ENCODE measurements around the gene GSX2.

The GSX2 gene

DNA sequence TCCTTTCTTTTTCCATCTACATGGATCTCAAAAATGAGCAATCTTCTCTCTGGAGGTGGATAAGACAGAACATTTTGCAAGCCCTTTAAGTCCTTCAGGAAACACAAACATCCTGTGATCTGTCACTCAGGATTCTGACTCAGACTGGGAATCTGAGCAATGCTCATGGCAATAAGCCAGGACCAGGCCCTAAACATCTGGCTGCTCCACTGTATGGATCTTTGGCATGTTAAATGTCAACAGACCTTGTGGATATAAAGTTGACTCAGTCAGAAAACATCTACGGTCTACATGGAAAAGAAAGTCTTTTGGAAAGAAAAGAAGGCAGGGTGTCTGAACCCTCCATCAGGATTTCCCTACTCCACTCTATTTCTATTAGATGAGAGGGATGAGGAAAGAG, 17.8 kb upstream of the GSX2 start:
- no peak for DNase-seq

DNA sequence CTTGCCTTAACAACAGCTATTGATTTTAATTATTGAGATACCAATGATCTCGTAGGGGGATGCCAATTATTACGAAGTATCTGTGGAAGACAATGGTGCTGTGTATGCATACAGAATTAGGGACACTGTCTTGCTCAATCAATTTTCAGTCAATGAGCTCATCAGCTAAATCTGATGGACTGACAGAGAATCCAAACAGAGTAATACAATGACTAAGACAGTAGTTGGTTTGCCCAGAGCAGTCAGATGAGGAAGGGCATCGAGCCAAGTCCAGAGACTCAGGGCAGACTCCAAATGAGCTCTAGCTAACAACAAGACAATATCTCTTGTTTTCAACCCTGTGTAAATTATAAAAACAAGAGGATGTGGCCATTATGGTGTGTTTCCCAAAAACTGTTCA, 14.7 kb upstream of the GSX2 start:
- DNase-seq = peak; percentile 35

DNA sequence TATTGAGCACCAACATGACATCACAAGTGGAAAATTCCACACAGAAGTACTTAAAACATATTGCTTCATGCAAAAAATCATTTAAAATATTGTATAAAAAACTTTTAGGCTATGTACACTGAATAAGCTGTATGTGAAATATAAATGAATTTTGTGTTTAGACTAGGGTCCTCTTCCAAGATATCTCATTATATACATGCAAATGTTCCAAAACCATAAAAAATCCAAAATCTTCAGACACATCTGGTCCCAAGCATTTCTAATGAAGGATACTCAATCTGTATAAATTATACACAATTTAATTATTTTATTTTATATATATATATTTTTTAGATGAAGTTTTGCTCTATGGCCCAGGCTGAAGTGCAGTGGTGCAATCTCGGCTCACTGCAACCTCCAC, 10.1 kb upstream of the GSX2 start:
- DNase-seq = no peak

DNA sequence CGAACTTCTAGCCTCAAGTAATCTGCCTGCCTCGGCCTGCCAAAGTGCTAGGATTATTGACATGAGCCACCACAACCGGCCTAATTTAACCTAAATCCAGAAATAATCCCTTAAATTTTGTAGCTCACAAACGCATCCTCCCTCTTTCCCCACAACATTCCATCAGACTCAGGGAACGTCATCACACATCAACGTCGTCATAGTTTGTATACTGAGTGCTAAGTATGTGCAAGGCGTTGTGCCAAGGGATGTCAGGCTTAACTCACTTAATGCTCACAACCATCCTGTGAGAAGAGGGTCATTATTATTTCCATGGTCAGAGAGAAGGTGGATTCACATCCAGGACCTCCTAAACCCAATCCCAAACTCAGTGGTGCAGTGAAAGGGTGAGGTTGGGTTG, 9.6 kb upstream of the GSX2 start:
- no peak for DNase-seq

DNA sequence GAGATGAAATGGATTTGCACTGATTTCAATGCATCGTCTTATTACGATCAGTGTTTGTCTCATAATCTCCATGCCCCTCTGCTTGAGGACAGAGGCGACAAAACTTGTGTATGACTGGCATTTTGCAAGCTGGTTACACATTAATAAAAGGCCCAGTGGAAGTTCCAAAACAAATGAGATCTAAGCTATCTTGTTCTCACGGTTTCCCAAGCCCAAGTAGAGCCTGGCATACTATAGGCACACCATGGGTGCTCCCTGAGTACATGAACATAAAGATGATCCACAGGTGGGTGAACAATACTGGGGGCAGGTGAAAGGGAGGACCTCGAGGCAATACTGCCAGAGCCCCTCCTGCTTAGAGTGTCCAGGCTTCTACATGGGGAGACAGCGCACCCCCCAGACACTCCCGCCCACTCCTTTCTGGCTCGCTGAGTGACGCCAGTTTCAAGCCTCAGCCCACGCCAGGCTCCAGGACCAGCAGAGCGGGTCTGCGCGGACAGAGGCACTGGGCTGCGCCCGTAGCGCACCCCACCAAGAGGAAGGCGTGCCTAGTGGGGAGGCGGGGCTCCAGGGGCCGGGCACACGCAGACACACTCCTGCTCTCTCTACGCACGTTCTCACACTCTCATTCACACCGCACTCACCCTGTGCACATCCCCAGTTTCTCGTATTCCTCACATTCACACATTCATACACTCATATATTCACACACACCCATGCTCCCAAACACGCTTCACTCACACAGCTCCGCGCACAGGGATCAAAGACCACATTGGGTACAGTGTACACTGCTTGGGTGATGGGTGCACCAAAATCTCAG, 8.9 kb upstream of the GSX2 start:
- DNase-seq = no peak

DNA sequence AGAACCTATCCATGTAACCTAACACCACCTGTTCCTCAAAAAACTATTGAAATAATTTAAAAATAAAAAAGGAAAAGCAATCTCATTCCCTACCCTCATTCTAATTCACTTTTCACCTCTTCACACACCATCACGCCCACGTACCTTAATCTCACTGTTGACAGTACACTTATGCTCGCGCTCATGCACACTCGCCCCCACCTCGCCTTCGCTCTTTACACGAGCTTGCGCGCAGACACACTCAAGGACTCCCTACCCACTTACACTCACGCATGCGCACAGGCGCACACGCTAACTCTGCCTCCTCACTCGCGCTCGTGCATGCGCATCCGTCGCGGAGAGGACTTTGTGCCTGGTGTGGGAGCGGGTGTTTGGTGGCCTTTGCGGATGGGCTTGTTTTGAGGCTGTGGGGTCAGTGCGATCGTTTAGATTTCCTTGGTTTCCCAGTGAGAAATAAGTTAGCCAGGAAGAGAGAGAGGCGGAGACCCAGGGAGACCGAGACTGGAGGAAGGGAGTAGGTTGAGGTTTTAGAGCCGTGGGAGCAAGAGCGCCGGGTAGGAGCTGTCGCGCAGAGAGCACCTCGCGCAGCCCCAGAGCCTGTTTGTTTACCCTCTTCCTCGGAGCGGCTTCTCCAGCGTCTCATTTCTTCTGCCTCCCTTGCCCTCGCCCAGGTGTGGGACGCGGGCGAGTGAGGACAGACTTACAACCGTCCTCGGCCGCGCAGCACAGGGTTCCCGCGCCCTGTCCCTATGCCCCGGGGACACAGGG, 8.1 kb upstream of the GSX2 start:
- peak; percentile 74 for DNase-seq

DNA sequence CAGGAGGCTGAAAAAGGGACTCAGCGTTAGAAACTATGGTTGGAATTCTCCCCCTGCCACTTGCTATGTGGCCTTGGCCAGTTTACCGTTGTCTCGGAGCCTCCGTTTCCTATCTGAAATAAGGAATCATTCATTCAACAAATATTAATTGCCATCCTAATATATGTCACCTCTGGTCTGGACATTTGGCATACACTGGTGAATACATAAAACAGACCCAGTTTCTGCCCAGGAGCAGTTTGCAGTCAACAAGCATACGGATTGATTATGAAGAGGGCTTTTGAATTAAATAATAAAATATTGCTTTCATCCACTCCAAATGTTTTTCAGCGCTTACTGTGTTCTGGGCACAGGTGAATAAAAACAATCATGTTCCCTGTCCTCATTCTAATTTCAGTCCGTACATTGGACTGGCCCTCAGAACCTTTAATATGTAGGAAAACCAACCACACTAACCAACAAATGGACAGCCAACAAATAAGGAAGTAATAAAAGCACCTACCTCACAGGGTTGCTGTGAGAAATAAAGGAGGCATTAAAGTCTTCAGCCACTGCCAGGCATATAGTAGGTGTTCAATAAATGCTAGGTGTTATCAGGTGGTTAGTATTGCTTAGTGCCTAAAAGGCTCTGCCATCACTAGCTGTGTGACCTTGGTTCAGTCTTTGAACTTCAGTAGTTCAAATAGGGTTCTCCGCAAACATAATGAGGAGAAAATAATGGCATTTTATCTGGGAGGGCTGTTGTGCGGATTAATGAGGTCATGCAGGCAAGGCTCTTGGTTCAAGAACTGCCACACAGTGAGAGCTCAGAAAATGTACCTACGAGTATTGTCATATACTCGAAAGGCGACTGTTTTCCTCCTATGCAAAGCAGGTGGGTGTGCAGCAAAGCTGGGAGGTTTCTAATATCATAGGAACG, 7.3 kb upstream of the GSX2 start:
- DNase-seq = no peak

DNA sequence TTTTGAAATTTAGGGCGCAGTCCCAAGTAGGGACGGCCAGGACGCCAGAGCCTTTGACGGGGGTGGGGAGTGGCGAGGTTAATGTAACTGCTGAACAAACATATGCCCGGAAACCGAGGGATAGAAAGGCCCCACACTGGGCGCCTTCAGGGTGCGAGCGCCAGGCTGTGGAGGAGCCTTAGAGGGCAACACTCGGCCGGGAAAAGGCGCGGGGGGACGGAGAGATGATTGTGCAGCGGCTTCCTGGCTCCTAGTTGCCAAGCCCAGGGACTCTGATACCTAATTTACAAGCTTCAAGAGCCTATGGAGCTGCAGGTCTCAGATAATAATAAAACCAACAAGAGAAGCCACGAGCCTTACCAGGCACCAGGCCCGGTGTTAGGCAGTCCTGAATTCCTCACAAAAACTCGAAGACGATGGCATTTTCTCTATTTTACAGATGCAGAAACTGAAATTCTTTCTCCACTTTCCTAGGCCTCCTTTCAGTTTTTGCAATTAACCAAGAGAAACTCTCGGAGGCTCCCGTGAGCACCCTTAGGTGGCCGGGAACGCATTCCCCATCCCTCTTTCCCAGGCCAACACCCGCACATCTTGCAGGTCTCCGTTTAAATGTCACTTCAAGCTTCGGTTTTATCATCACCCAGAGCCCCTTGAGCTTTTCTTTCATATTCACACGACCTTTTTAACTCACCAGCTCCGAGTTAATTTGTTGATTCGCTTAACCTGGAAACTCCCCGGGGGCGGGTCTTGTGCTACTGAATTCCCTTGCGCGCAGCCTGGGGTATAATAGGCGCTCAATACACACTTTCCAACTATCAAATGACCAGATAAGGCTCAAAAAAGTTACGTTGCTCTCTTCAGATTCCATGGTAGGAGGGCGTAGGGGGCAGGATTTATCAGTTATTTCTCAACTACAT, 6.4 kb upstream of the GSX2 start:
- no peak for DNase-seq

DNA sequence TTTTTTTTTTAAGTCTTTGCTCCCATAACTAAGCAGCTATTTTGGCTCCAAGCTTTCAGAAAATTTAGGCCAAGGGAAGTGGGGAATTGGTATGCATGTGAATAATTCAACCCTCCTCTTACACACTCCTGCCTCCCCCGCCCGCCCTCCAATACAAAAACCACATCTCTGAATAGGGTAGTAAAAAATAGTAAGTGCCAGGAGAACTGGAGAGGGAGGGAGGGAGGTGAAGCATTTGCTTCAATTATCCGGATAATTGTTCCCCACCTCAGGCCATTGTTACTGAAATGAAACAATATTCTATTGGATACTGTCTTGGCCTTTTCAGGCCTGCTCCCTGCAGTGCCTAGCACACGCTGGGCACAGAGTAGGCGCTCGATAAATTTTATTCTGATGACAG, 5.5 kb upstream of the GSX2 start:
- DNase-seq = peak; percentile 5

DNA sequence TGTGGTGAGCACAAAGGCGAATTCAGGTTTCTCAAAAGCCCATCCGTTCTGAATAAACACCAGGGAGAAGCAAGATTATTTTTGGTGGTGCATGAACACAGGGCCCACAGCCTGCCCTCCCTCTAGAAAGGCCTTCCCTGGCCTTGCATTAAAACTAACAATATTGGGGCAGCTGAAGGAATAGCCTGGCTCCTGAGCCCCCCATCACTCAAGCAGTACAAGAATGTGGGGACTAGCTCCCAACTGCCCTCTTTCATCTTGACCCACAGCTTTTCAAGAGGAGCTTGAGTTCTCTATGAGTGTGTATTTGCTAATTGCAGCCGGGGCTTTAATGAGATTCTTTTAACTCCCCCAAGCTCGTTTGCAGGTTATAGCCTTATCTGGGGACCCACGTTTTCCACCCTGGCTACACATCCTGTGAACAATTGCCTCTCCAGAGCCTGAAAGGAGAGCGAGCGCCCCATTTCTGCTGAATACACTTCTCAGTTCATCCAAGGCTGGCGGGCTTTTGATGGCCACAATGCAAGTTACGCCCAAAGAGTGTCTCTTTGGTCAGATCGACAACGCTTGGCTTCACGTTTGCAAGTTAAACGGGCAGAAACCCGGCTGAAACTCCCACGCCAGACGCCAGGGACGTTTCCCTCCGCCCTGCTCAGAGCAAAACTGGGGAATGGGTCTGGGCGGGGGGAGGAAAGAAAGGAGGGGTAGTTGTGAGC, 4.7 kb upstream of the GSX2 start:
- no peak for DNase-seq

DNA sequence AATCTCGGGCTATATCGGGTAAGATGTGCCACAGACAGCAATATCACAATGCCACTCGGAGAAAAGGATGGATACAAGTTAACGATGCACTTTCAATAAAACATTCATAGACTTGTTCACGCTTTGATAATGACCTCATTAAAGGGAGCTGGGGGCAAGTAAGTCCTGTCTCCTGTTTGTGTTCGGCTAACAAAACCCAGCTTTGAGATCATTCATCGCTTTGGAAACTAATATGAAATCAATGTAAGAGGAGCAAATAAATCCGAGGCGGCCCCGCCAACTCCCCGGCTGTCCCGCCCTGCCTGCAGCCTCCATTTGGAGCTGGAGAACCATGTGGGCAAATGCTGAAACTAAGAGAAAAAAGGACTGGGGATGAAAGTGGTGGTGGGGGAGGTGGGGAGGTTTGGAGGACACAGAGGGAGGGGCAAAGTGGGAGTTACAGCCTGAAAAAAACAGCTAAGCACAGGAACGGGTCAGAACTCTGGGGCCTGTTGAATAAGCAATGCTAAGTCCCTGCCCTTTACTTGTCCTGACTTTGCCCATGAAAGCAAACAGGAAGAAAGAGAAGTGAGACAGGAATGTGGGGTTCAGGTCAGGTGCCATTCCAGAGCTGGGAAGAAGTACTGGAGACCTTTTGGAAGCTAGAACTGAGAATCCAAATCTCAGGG, 3.5 kb upstream of the GSX2 start:
- DNase-seq = no peak

DNA sequence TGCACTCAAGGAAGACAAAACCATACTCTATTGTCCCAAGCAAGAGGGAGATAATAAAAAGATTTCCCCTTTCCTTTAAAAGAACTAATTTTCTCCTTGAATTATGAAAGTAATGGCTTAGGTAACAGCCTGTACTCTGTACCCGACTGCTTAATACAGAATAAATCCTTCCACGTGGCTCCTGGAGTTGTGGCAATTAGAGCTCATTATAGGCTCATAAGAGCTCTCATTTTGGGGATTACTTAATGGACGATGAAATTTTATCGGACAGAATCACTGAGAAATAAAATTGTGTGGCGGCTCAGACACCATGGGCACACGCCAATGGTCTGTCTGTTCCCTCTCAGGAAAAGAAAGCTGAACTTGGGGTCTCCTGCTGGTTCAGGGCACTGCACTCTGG, 2.8 kb upstream of the GSX2 start:
- no peak for DNase-seq

DNA sequence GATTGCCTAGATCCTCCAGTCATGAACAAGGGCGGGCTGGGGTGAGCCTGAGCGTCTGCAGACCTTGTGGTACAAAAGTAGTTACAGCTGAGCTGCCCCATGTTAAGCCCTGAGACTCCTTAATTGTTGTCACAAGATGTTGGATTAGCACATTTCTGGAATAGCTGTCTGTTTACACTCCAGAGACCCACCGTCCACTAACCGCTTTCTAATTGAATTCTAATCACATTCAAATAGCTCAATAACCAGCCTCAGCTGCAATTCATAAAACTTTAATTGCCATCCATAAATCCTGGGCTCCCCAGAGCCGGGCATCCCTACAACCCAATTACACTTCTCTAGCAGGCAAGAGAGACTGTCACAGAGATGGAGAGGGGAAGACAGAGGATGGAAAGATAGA, 1.6 kb upstream of the GSX2 start:
- DNase-seq = no peak

DNA sequence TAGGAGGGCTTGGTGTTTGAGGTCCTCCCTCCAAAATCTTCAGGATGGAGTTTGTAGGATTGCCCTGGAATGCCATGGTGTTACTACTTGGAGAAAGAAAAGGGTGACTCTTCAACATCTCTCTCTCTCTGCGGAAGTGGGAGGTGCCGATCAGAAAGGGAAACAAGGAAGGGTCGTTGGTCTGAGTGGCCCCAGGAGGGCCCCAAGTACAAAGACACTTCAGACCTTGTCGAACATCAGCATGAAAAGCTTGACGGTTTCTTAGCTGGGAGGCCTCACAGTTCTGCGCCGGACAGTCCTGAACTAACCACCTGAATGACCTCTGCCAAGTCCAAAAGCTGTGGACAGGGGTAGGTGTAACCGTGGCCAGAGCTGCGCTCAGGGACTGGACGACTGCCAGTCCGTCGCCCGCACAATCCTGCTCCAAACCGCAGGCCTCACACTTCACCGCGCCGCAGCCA, 646 bp upstream of the GSX2 start:
- no peak for DNase-seq

DNA sequence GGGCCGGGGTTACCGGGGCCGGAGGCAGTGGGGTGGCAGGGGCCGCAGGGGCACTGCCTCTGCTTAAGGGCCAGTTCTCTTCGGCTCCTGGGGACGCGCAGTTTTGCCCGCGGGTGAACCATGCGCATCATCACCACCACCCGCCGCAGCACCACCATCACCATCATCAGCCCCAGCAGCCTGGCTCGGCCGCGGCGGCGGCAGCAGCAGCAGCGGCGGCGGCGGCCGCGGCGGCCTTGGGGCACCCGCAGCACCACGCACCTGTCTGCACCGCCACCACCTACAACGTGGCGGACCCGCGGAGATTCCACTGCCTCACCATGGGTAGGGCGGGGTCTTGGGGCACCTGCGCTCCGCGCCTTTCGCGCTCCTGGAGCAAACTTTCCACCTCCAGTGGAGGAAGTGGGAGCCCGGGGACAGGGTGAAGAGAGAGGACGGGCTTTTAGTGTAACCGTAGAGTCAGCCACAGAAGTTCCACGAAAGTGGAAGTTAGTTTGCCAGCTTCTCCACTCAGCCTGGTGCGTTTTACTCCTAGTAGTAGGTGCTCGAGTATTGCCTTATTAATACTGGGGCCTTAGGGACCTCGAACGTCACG, 729 bp downstream of the GSX2 start:
- DNase-seq = peak; percentile 61

DNA sequence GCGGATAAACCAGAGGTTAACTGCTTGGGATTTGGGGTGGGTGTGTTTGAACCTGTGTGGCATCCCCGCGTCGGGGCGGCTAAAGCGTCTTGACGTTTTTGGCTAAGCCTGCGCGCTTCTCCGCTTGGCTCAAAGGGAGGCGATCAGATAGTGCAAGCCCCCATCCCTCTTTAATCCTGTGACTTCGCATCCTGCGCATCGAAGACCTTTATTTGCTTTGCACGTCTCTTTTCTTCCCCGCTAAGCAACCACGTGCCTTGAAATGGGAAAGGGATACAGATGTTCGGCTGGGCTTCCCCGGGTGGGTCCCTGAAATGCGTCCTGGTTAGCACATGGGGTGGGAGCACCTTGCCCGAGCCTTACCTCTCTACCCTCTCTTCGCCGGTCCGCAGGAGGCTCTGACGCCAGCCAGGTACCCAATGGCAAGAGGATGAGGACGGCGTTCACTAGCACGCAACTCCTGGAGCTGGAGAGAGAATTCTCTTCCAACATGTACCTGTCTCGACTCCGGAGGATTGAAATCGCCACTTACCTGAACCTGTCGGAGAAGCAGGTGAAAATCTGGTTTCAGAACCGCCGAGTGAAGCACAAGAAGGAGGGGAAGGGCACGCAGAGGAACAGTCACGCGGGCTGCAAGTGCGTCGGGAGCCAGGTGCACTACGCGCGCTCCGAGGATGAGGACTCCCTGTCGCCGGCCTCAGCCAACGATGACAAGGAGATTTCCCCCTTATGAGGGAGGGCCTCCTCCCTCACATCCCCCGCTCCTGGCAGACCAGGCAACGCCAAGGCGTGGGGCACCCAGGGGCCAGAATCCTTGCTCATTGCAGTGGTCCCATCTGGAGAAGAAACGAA, 1.5 kb downstream of the GSX2 start:
- DNase-seq = no peak

DNA sequence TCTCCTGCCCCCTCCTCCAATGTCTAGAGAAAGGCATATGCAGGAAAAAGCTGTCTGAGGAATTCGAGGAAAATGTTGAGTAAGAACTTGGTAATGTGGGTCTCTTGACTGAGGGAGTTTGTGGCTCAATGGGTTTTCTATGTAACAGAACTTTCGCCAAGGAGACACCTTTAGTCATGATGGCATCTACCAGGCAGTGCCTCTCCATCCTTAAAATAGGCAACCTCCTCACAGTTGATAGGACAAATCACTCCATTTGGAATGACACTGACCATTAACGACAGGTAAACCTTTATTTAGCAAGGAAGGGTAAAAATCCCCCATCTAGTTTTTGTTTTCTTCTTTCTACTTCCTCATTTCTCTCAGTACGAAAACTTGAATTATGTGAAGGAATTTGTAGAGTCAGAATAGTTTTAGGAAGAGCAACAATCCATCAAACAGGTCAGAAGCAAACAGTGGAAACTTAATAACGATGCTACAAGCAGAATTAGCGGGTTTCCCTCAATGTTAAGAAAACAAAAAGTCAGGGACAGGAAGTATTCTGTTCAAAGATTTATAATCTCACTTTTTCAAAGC, 2.7 kb downstream of the GSX2 start:
- peak; percentile 29 for DNase-seq

DNA sequence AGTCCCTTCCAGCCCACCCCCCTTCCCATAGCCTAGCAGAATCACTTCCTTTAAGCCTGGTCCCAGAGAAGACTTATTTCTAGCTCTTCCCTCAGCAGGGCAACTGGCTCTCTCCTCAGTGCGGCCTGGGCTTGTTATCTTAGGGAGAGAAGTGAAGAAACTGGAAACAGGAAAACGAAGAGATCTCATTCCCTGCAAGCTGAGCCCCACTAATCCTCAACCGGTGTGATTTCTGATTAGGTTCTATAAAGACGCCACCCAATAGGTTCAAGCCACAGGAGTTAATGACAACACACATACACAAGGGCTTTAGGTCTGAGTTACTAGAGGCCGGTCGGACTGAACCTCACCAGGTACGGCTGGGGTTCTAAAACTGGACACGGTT, 3.2 kb downstream of the GSX2 start:
- DNase-seq = no peak

DNA sequence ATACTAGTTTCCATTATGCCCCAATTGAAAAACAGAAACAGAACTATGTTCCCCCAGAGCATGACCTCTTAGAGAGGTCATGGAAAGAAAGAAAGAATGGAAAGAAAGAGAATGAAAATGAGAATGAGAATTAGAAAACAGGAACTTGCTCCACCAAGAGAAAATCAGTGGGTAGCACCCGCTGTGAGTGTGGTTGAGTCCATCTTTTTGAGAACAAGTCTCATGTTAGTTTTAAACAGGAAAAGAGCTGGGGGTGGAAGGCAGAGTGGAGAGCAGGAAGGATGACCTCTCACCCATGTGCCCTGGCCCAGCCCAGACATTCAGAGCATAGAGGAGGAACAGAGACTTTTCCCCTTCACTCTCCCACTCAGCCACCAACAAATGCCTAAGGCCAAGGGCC, 4.9 kb downstream of the GSX2 start:
- peak; percentile 98 for DNase-seq
